ENCODE data around the gene HOXB7. TPM values are rescaled to one million over a fixed set of nuclear protein-coding genes. Genes with fewer than 3 reads are reported as not detected.

Gene HOXB7
- total and polyA plus RNA-seq, 9 donors: 0.23 to 6.9 (median 1.3) TPM

GRCh38 chr17:48589060-48589830, 21.6 kb downstream of the HOXB7 start:
- Histone ChIP-seq H3K4me3 (peak overlapping the region; percentile 27), H3K36me3 (no peaks in the 10 kb centered on the region), H3K9me3 (peaks cover 0 to 4% of the 10 kb centered on the region in 2 donors), H3K4me1 (ENCODE audit: insufficient read depth) (peaks cover 3% of the 10 kb centered on the region), H3K27me3 (no peaks in the 10 kb centered on the region), H3K27ac (no peak overlapping the region)
- 18 to 20% (median 19%) methylated on average over 10 of the region's 10 CpGs for WGBS, 3 donors
- DNase-seq: no peak
- intact Hi-C loops (cut with DNase I): no loop called here
- TF ChIP-seq EP300 (IDR thresholded peaks at IDR 0.05): no peak
- TF ChIP-seq POLR2A (IDR thresholded peaks at IDR 0.05): no peak
- no peak for TF ChIP-seq CTCF (IDR thresholded peaks at IDR 0.05)

GRCh38 chr17:48588528-48588927, 22.3 kb downstream of the HOXB7 start:
- H3K4me1 ChIP-seq (ENCODE audit: insufficient read depth): peaks cover 3% of the 10 kb centered on the region
- no peaks in the 10 kb centered on the region for H3K27me3 ChIP-seq
- peaks cover 0 to 4% of the 10 kb centered on the region in 2 donors for H3K9me3 ChIP-seq
- DNase-seq: no peak
- no peak overlapping the region for H3K27ac ChIP-seq
- TF ChIP-seq EP300 (IDR thresholded peaks at IDR 0.05) (no peak), CTCF (IDR thresholded peaks at IDR 0.05) (no peak), POLR2A (IDR thresholded peaks at IDR 0.05) (no peak)
- 41 to 49% (median 49%) methylated on average over 2 of the region's 2 CpGs for WGBS, 3 donors
- intact Hi-C loops (cut with DNase I): no loop called here
- no peaks in the 10 kb centered on the region for H3K36me3 ChIP-seq
- H3K4me3 ChIP-seq: no peak overlapping the region

- H3K9me3 ChIP-seq: peaks cover 0 to under 1% of the 10 kb centered on the region in 2 donors
- H3K4me3 ChIP-seq: no peak overlapping the region
- no peak for TF ChIP-seq EP300 (IDR thresholded peaks at IDR 0.05)
- no peak for TF ChIP-seq CTCF (IDR thresholded peaks at IDR 0.05)
- no peak for TF ChIP-seq POLR2A (IDR thresholded peaks at IDR 0.05)
- H3K27ac ChIP-seq: no peak overlapping the region
- DNase-seq: no peak
- intact Hi-C loops (cut with DNase I): no loop called here
- peaks cover 3% of the 10 kb centered on the region for H3K4me1 ChIP-seq (ENCODE audit: insufficient read depth)
- no peaks in the 10 kb centered on the region for H3K27me3 ChIP-seq
- H3K36me3 ChIP-seq: no peaks in the 10 kb centered on the region
- 55 to 74% (median 57%) methylated on average over 2 of the region's 2 CpGs for WGBS, 3 donors
These were observed 22.8 kb downstream of the HOXB7 start for GRCh38 chr17:48588074-48588415.

- intact Hi-C loops (cut with DNase I): no loop called here
These were observed 23.3 kb downstream of the HOXB7 start for GRCh38 chr17:48587276-48588073.

More at GRCh38 chr17:48587276-48588073, 23.3 kb downstream of the HOXB7 start:
- WGBS, 3 donors: 38 to 51% (median 46%) methylated on average over 5 of the region's 5 CpGs
- Histone ChIP-seq H3K9me3 (no peaks in the 10 kb centered on the region), H3K36me3 (no peaks in the 10 kb centered on the region), H3K4me3 (no peak overlapping the region), H3K27ac (no peak overlapping the region), H3K27me3 (no peaks in the 10 kb centered on the region), H3K4me1 (ENCODE audit: insufficient read depth) (peaks cover 3% of the 10 kb centered on the region)
- TF ChIP-seq CTCF (IDR thresholded peaks at IDR 0.05) (no peak), EP300 (IDR thresholded peaks at IDR 0.05) (no peak), POLR2A (IDR thresholded peaks at IDR 0.05) (no peak)
- DNase-seq: no peak
